ENCODE data around the gene ARL3. TPM values are rescaled to one million over a fixed set of nuclear protein-coding genes. Genes with fewer than 3 reads are reported as not detected.

The ARL3 gene
- total and polyA plus RNA-seq, 2 experiments from 2014 or later: 8.5 to 22.6 TPM

GRCh38 chr10:102644066-102644645, 70.0 kb downstream of the ARL3 start, which contains the start of gene TRIM8:
Gene TRIM8 (plus strand): TSS chr10:102644479. CDS start chr10:102644618, 139 bp downstream.
- H3K4me3 Mint-ChIP-seq: peak within 1 kb of the TSS; percentile 95

More at GRCh38 chr10:102644066-102644645, 70.0 kb downstream of the ARL3 start, which contains the start of gene TRIM8:
- H3K36me3 Mint-ChIP-seq (ENCODE audit: low read depth): no peaks in the 10 kb centered on the region; the same call in 2 of the 3 replicates
- Histone ChIP-seq H3K9me2 (ENCODE audit: insufficient read depth) (no peaks in the 10 kb centered on the region), H3K4me3 (peak within 1 kb of the TSS; percentile 86), H3K79me2 (replicated peaks; ENCODE audit: insufficient read depth) (peaks cover 41% of the 10 kb centered on the region), H2AFZ (peak within 1 kb of the TSS; percentile 47), H3F3A (replicated peaks; ENCODE audit: low read depth) (peaks cover 12% of the 10 kb centered on the region; the same call in 1 of the 2 replicates), H3K4me1 (ENCODE audit: insufficient read depth) (peaks cover 18% of the 10 kb centered on the region), H3K36me3 (ENCODE audit: insufficient read depth) (no peaks in the 10 kb centered on the region), H3K27me3 (ENCODE audit: insufficient read depth) (0 out of 2 replicates have a peak, but pooled peaks cover 3% of the 10 kb centered on the region), H3K27ac (ENCODE audit: low read depth) (peak within 1 kb of the TSS; percentile 92), H4K20me1 (replicated peaks; ENCODE audit: insufficient read depth) (peaks cover 13% of the 10 kb centered on the region; the same call in 1 of the 2 replicates), H3K4me2 (peak within 1 kb of the TSS; percentile 95)
- peaks cover 33% of the 10 kb centered on the region for H3K4me1 Mint-ChIP-seq
- H3K9me3 Mint-ChIP-seq: no peaks in the 10 kb centered on the region
- no peak within 1 kb of the TSS; the same call in 1 of the 2 replicates for H3K27ac Mint-ChIP-seq
- peaks cover 25% of the 10 kb centered on the region for H3K27me3 Mint-ChIP-seq (ENCODE audit: insufficient read depth, low read depth, poor library complexity)
- peak; percentile 1; the same call in 2 of the 3 replicates for ATAC-seq
- no peak for TF ChIP-seq POLR2AphosphoS5 (IDR thresholded peaks at IDR 0.05; ENCODE audit: low read depth)
- no peak for TF ChIP-seq NANOG (IDR thresholded peaks at IDR 0.05; ENCODE audit: borderline replicate concordance)
- no peak for TF ChIP-seq ZNF462 (CRISPR knock-in tag; IDR thresholded peaks at IDR 0.05)
- no peak for TF ChIP-seq ZNF114 (CRISPR knock-in tag; IDR thresholded peaks at IDR 0.05)
- no peak for TF ChIP-seq CTCF (conservative IDR thresholded peaks at IDR 0.05; ENCODE audit: low read depth in 2 of 2)
- no peak for TF ChIP-seq CREB1 (CRISPR knock-in tag; IDR thresholded peaks at IDR 0.05; ENCODE audit: low read depth)
- TF ChIP-seq STAT1 (IDR thresholded peaks at IDR 0.05; ENCODE audit: unreplicated experiment): no peak
- TF ChIP-seq EZH2phosphoT487 (IDR thresholded peaks at IDR 0.05; ENCODE audit: unreplicated experiment): no peak
- TF ChIP-seq ETS1 (IDR thresholded peaks at IDR 0.05): no peak
- no peak for TF ChIP-seq JUNB (IDR thresholded peaks at IDR 0.05; ENCODE audit: unreplicated experiment)
- TF ChIP-seq REST (IDR thresholded peaks at IDR 0.05; ENCODE audit: unreplicated experiment): no peak
- no peak for TF ChIP-seq ZNF331 (CRISPR knock-in tag; IDR thresholded peaks at IDR 0.05; ENCODE audit: low read depth)
- TF ChIP-seq EZH2 (IDR thresholded peaks at IDR 0.05; ENCODE audit: low read depth, unreplicated experiment): no peak
- DNase-seq (ENCODE audit: low spot score): peak; percentile 67
